ENCODE data around the gene LTB4R2. TPM values are rescaled to one million over a fixed set of nuclear protein-coding genes. Genes with fewer than 3 reads are reported as not detected.
A peak's percentile ranks its signal among the peaks of the same experiment; 100 is the strongest.

Gene LTB4R2
- total and polyA plus RNA-seq, 2 donors (not counting 3 experiments of a cell fraction or from before 2014, with no cell fraction given), result 5.5 to 13.1 TPM

DNA sequence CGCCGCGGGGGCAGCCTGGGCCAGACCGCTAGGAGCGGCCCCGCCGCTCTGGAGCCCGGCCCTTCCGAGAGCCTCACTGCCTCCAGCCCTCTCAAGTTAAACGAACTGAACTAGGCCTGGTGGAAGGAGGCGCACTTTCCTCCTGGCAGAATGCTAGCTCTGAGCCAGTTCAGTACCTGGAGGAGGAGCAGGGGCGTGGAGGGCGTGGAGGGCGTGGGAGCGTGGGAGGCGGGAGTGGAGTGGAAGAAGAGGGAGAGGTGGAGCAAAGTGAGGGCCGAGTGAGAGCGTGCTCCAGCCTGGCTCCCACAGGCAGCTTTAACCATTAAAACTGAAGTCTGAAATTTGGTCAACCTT is 6.6 kb downstream of the LTB4R2 start:
- POLR2A ChIA-PET, result no interaction called here
- FAIRE-seq (no peak), DNase-seq (ENCODE audit: low read depth, low spot score) (no peak)
- Histone ChIP-seq H3K27me3 (ENCODE audit: control insufficient read depth in 2 of 2, insufficient read depth in 2 of 2, low read length in 2 of 2) (no peaks in the 10 kb centered on the region), H3K9me3 (replicated peaks; ENCODE audit: control insufficient read depth, insufficient read depth, low read length) (no peaks in the 10 kb centered on the region), H3K9ac (replicated peaks; ENCODE audit: extremely low read depth, insufficient read depth, low read length) (no peak overlapping the region), H3K4me1 (ENCODE audit: control insufficient read depth, extremely low read depth, insufficient read depth, low read length) (peaks cover 60% of the 10 kb centered on the region), H3K27ac (ENCODE audit: insufficient read depth, low read depth, low read length) (no peak overlapping the region), H3K79me2 (ENCODE audit: control insufficient read depth, insufficient read depth, low read length) (no peaks in the 10 kb centered on the region), H3K4me2 (ENCODE audit: insufficient read depth, low read length) (no peak overlapping the region), H2AFZ (ENCODE audit: low read depth, low read length) (peak overlapping the region; percentile 65), H3K9me1 (replicated peaks; ENCODE audit: control insufficient read depth, extremely low read depth, insufficient read depth, low read length) (no peaks in the 10 kb centered on the region), H4K20me1 (replicated peaks; ENCODE audit: control insufficient read depth, extremely low read depth, insufficient read depth, low read length) (no peaks in the 10 kb centered on the region), H3K4me3 (replicated peaks in 1 of 3; ENCODE audit: insufficient read depth in 1 of 3, low read depth in 1 of 3, low read length in 3 of 3) (no peak overlapping the region), H3K36me3 (ENCODE audit: control insufficient read depth in 2 of 2, extremely low read depth in 1 of 2, insufficient read depth in 2 of 2, low read length in 2 of 2) (peaks cover 0 to 3% of the 10 kb centered on the region in 2 experiments)
- dilution Hi-C loops (cut with MboI; ENCODE audit: extremely low pct_ligation_motif_present, low sequenced_read_pairs), result no loop called here
- CTCF ChIA-PET, result interaction anchor here (1.3 to 1.7 kb wide), 4 partner anchors 8 to 120 kb away, joined by 4 to 9 read pairs (median 6); partner anchors contain the start of gene CIDEB
- TF ChIP-seq POLR2AphosphoS5 (IDR thresholded peaks at IDR 0.05; ENCODE audit: insufficient read depth, low read depth, low read length) (no peak), GATA2 (IDR thresholded peaks at IDR 0.05; ENCODE audit: insufficient read depth, insufficient read length, low read depth, low read length) (no peak), MYC (IDR thresholded peaks at IDR 0.05; ENCODE audit: low read depth, low read length) (no peak), JUN (IDR thresholded peaks at IDR 0.05; ENCODE audit: borderline replicate concordance, insufficient read depth, insufficient read length, low read depth) (no peak), FOS (IDR thresholded peaks at IDR 0.05; ENCODE audit: borderline replicate concordance, insufficient read depth, low read length) (no peak), POLR2A (IDR thresholded peaks at IDR 0.05; ENCODE audit: low read depth, low read length) (no peak)
- TF ChIP-seq, protein P1, sequence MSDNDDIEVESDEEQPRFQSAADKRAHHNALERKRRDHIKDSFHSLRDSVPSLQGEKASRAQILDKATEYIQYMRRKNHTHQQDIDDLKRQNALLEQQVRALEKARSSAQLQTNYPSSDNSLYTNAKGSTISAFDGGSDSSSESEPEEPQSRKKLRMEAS (IDR thresholded peaks at IDR 0.05; ENCODE audit: insufficient read depth, insufficient read length), result no peak
- TF ChIP-seq, protein P2, sequence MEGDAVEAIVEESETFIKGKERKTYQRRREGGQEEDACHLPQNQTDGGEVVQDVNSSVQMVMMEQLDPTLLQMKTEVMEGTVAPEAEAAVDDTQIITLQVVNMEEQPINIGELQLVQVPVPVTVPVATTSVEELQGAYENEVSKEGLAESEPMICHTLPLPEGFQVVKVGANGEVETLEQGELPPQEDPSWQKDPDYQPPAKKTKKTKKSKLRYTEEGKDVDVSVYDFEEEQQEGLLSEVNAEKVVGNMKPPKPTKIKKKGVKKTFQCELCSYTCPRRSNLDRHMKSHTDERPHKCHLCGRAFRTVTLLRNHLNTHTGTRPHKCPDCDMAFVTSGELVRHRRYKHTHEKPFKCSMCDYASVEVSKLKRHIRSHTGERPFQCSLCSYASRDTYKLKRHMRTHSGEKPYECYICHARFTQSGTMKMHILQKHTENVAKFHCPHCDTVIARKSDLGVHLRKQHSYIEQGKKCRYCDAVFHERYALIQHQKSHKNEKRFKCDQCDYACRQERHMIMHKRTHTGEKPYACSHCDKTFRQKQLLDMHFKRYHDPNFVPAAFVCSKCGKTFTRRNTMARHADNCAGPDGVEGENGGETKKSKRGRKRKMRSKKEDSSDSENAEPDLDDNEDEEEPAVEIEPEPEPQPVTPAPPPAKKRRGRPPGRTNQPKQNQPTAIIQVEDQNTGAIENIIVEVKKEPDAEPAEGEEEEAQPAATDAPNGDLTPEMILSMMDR (IDR thresholded peaks at IDR 0.05; ENCODE audit: extremely low read depth in 1 of 2, insufficient read depth in 1 of 2, low read depth in 1 of 2, low read length in 2 of 2), result no peak
- intact Hi-C loops (cut with micrococcal nuclease), result no loop called here
- BruUV-seq (replicated peaks), result no TSS peak

All from endothelial cell of umbilical vein (primary cell).